NCI-H187 treated with DMSO at 0.1 percent for 48 hours (cell line): ENCODE data around the gene RTN4RL2.

Experiments used
- DNase-seq: peaks from one replicate; lab custom pipeline; 2025; lab: John Stamatoyannopoulos, UW

RTN4RL2 gene

GRCh38 chr11:57460022-57460757 lies at the start of gene RTN4RL2:
TSS of gene RTN4RL2 (plus strand) at chr11:57460528. CDS start at chr11:57460866, 338 bp downstream.
- no peak for DNase-seq

GRCh38 chr11:57413681-57414080 lies 46.6 kb upstream of the RTN4RL2 start:
- no peak for DNase-seq

GRCh38 chr11:57414612-57415212 lies 45.6 kb upstream of the RTN4RL2 start:
- DNase-seq = no peak

- DNase-seq = no peak
Measured at GRCh38 chr11:57416436-57416835, 43.9 kb upstream of the RTN4RL2 start.

GRCh38 chr11:57417056-57417455 lies 43.3 kb upstream of the RTN4RL2 start:
- no peak for DNase-seq

GRCh38 chr11:57418131-57418530 lies 42.2 kb upstream of the RTN4RL2 start:
- no peak for DNase-seq

GRCh38 chr11:57419146-57419545 lies 41.2 kb upstream of the RTN4RL2 start:
- no peak for DNase-seq

GRCh38 chr11:57421066-57421465 lies 39.3 kb upstream of the RTN4RL2 start:
- DNase-seq = no peak

GRCh38 chr11:57421805-57422204 lies 38.5 kb upstream of the RTN4RL2 start:
- no peak for DNase-seq

- DNase-seq = no peak
Measured at GRCh38 chr11:57422669-57423068, 37.7 kb upstream of the RTN4RL2 start.

GRCh38 chr11:57424137-57424791 lies 36.1 kb upstream of the RTN4RL2 start:
- no peak for DNase-seq

GRCh38 chr11:57424792-57425564 lies 35.4 kb upstream of the RTN4RL2 start:
- no peak for DNase-seq

- DNase-seq = no peak
Measured at GRCh38 chr11:57425565-57426438, 34.5 kb upstream of the RTN4RL2 start.

GRCh38 chr11:57426439-57426928 lies 33.8 kb upstream of the RTN4RL2 start:
- no peak for DNase-seq

GRCh38 chr11:57426929-57427726 lies 33.2 kb upstream of the RTN4RL2 start, which contains the start of gene SLC43A3:
TSS of gene SLC43A3 (minus strand) at chr11:57427121. CDS start at chr11:57426172, 949 bp downstream.
- no peak for DNase-seq

GRCh38 chr11:57427727-57428082 lies 32.6 kb upstream of the RTN4RL2 start:
- DNase-seq = no peak

GRCh38 chr11:57428643-57429042 lies 31.7 kb upstream of the RTN4RL2 start:
- DNase-seq = no peak

GRCh38 chr11:57429946-57430345 lies 30.4 kb upstream of the RTN4RL2 start:
- DNase-seq = no peak

- DNase-seq = no peak
Measured at GRCh38 chr11:57430952-57431351, 29.4 kb upstream of the RTN4RL2 start.

- no peak for DNase-seq
Measured at GRCh38 chr11:57432149-57432561, 28.2 kb upstream of the RTN4RL2 start.
